ENCODE measurements around the gene GPHN. TPM values are rescaled to one million over a fixed set of nuclear protein-coding genes. Genes with fewer than 3 reads are reported as not detected.
"Not testable (repeated sequence)": the region's sequence is repeated elsewhere in the genome, so short reads cannot be mapped to it uniquely, and the experiment has no call there.

GPHN gene
- total RNA-seq, 1 donor from 2014 or later = 27.0 TPM

DNA sequence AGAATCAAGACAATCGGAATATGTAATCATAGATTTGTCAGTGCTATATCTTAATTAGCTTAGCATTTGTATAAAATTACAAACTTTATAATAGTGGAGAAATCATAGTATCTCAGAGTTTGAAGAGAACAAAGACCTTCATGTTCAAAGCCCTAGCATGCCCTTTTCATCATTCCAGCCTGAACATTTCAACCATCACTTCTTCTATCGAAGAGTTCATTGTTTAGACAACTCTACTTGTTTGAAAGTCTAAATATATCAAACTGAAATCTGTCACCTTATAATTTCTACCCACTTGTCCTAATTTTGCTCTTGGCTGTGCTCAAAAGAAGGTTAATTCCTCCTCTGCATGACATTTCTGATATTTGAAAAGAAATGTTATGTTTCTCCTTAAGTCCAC, 325.9 kb downstream of the GPHN start:
- no peak for ATAC-seq
- H3K9me3 ChIP-seq = no peaks in the 10 kb centered on the region
- intact Hi-C loops (cut with DNase I) = no loop called here
- no peak for DNase-seq
- H3K27me3 ChIP-seq (ENCODE audit: low read depth) = no peaks in the 10 kb centered on the region
- TF ChIP-seq, protein P1, sequence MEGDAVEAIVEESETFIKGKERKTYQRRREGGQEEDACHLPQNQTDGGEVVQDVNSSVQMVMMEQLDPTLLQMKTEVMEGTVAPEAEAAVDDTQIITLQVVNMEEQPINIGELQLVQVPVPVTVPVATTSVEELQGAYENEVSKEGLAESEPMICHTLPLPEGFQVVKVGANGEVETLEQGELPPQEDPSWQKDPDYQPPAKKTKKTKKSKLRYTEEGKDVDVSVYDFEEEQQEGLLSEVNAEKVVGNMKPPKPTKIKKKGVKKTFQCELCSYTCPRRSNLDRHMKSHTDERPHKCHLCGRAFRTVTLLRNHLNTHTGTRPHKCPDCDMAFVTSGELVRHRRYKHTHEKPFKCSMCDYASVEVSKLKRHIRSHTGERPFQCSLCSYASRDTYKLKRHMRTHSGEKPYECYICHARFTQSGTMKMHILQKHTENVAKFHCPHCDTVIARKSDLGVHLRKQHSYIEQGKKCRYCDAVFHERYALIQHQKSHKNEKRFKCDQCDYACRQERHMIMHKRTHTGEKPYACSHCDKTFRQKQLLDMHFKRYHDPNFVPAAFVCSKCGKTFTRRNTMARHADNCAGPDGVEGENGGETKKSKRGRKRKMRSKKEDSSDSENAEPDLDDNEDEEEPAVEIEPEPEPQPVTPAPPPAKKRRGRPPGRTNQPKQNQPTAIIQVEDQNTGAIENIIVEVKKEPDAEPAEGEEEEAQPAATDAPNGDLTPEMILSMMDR (IDR thresholded peaks at IDR 0.05) = no peak
- no peak overlapping the region for H3K27ac ChIP-seq
- no peaks in the 10 kb centered on the region for H3K4me1 ChIP-seq
- no peaks in the 10 kb centered on the region for H3K36me3 ChIP-seq
- H3K4me3 ChIP-seq = no peak overlapping the region

DNA sequence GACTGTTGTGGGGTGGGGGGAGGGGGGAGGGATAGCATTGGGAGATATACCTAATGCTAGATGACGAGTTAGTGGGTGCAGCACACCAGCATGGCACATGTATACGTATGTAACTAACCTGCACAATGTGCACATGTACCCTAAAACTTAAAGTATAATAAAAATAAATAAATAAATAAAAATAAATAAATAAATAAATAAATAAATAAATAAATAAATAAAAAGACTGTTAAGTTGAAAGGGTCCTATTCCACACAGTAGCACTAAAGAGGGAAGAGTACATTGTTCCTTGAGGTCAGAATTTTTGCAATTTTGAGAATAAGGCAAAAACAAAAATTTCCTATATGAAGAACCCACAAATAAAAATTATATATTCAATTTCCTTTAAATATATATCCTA, 329.5 kb downstream of the GPHN start:
- H3K27me3 ChIP-seq (ENCODE audit: low read depth) = not testable (repeated sequence)

DNA sequence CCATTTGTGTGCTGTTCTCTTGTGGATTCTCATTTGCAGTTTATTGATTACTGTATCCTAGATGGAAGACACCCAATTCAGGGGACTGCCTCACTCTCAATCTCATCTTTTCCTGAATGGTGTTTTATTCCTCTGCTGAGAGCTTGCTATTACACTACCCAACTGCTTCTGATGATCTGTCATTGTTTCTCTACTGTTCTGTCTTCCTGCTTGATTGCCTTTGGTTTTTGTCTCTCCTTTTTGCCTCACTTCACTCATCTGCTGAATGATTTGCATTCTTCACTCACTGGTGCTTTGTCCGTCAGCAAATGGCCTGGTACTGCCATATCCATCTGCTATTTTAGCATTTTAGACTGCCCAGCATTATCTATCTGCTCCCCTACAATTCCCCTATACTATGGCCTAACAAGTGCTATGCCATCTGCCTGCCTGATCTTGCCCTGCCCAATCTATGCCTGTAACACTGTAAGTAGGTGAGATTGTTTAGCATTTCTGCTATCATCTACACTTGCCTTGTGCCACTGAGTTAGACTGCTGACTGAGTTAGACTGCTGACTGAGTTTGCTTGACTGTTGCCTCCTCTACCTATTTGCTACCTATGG, 335.1 kb downstream of the GPHN start:
- TF ChIP-seq, protein P1 (IDR thresholded peaks at IDR 0.05) = no peak
- Histone ChIP-seq H3K4me3 (no peak overlapping the region), H3K9me3 (no peaks in the 10 kb centered on the region), H3K27me3 (ENCODE audit: low read depth) (no peaks in the 10 kb centered on the region), H3K36me3 (no peaks in the 10 kb centered on the region), H3K27ac (no peak overlapping the region), H3K4me1 (no peaks in the 10 kb centered on the region)
- intact Hi-C loops (cut with DNase I) = no loop called here
- ATAC-seq (no peak), DNase-seq (no peak)

More for the DNA sequence above, 329.5 kb downstream of the GPHN start:
- DNase-seq; H3K36me3 ChIP-seq; H3K27ac ChIP-seq; H3K4me1 ChIP-seq; H3K9me3 ChIP-seq; H3K4me3 ChIP-seq; intact Hi-C loops (cut with DNase I); ATAC-seq: not testable (repeated sequence)

DNA sequence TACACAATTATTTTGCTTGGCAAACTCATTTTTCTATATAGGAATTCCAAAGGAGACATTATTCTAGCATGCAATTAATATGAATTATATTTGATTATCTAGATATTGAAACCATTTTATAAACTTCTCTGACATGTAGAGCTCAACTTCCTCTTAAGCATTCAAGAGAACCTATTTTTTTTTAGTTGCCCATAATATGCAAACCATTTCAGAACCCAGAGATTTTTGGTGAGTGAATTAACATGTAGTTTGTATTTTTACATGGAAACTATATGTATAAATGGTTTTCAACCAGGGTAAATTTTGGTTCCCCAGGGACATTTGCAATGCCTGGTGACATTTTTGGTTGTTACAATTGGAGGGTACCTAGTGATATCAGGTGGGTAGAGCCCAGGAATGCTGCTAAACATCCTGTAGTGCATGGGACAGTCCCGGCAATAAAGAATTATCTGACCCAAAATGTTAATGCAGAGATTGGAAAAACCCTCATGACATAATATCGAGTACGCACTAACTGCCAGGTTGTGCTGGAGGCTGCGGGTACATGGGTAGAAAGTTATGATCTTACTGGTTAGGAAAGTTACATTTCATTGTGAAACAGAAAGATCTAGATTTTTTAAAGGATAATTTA, 342.4 kb downstream of the GPHN start:
- ATAC-seq (no peak), DNase-seq (no peak)
- Histone ChIP-seq H3K36me3 (no peaks in the 10 kb centered on the region), H3K9me3 (no peaks in the 10 kb centered on the region), H3K4me3 (no peak overlapping the region), H3K27me3 (ENCODE audit: low read depth) (no peaks in the 10 kb centered on the region), H3K4me1 (no peaks in the 10 kb centered on the region), H3K27ac (no peak overlapping the region)
- intact Hi-C loops (cut with DNase I) = no loop called here
- TF ChIP-seq, protein P1 (IDR thresholded peaks at IDR 0.05) = no peak

DNA sequence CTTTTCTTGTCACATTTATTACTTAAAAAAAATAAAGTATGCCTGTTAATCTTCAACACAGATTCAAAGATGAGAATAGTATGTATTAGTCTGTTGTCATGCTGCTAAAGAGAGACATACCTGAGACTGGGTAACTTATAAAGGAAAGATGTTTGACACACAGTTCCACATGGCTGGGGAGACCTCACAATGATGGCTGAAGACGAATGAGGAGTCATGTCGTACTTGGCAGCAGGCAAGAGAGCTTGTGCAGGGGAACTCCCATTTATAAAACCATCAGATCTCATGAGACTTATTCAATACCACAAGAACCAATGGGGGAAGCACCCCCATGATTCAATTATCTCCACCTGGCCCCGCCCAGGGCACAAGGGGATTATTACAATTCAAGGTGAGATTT, 345.4 kb downstream of the GPHN start:
- TF ChIP-seq, protein P1 (IDR thresholded peaks at IDR 0.05) = no peak
- Histone ChIP-seq H3K27me3 (ENCODE audit: low read depth) (no peaks in the 10 kb centered on the region), H3K36me3 (no peaks in the 10 kb centered on the region), H3K4me1 (no peaks in the 10 kb centered on the region), H3K9me3 (no peaks in the 10 kb centered on the region), H3K4me3 (no peak overlapping the region), H3K27ac (no peak overlapping the region)
- DNase-seq (no peak), ATAC-seq (no peak)
- intact Hi-C loops (cut with DNase I) = no loop called here

DNA sequence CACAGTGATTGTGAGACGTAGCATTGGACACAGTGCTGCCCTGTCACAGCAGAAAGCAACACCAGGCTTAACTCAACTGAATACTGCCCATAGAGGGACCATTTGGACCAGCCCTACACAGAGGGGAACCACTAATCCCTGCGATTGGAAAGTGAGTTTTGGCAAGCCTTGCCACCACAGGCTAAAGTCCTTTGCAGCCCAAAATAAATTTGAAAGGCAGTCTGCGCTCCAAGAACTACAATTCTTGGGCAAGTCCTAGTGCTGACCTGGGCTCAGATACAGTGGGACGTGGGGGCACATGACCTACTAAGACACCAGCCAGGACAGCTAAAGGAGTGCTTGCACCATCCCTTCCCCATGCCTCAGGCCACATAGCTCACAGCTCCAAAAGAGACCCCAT, 349.9 kb downstream of the GPHN start:
- no peaks in the 10 kb centered on the region for H3K9me3 ChIP-seq
- intact Hi-C loops (cut with DNase I) = no loop called here
- TF ChIP-seq, protein P1 (IDR thresholded peaks at IDR 0.05) = no peak
- no peak for ATAC-seq
- no peaks in the 10 kb centered on the region for H3K27me3 ChIP-seq (ENCODE audit: low read depth)
- no peak overlapping the region for H3K4me3 ChIP-seq
- H3K4me1 ChIP-seq = no peaks in the 10 kb centered on the region
- H3K36me3 ChIP-seq = no peaks in the 10 kb centered on the region
- no peak for DNase-seq
- no peak overlapping the region for H3K27ac ChIP-seq

Measured in lower lobe of right lung (tissue), 2 donors.